Measurements from ENCODE around the gene RAB11FIP2. TPM values are rescaled to one million over a fixed set of nuclear protein-coding genes. Genes with fewer than 3 reads are reported as not detected.

Gene RAB11FIP2
- total and polyA plus RNA-seq, 7 donors = 1.4 to 166 (median 40.3) TPM

GRCh38 chr10:117965984-117966383, 80.8 kb downstream of the RAB11FIP2 start:
- no peaks in the 10 kb centered on the region for H3K36me3 ChIP-seq
- H3K27me3 ChIP-seq = no peaks in the 10 kb centered on the region
- no peaks in the 10 kb centered on the region for H3K9me3 ChIP-seq
- intact Hi-C loops (cut with DNase I) = no loop called here
- no peak overlapping the region for H3K27ac ChIP-seq
- TF ChIP-seq POLR2AphosphoS5 (IDR thresholded peaks at IDR 0.05) = no peak
- TF ChIP-seq POLR2A (IDR thresholded peaks at IDR 0.05) = no peak
- no peak for TF ChIP-seq EP300 (IDR thresholded peaks at IDR 0.05)
- TF ChIP-seq, protein P1, sequence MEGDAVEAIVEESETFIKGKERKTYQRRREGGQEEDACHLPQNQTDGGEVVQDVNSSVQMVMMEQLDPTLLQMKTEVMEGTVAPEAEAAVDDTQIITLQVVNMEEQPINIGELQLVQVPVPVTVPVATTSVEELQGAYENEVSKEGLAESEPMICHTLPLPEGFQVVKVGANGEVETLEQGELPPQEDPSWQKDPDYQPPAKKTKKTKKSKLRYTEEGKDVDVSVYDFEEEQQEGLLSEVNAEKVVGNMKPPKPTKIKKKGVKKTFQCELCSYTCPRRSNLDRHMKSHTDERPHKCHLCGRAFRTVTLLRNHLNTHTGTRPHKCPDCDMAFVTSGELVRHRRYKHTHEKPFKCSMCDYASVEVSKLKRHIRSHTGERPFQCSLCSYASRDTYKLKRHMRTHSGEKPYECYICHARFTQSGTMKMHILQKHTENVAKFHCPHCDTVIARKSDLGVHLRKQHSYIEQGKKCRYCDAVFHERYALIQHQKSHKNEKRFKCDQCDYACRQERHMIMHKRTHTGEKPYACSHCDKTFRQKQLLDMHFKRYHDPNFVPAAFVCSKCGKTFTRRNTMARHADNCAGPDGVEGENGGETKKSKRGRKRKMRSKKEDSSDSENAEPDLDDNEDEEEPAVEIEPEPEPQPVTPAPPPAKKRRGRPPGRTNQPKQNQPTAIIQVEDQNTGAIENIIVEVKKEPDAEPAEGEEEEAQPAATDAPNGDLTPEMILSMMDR (IDR thresholded peaks at IDR 0.05) = no peak
- H3K4me1 ChIP-seq = no peaks in the 10 kb centered on the region
- 58 to 68% methylated on average over 2 of the region's 2 CpGs for WGBS, 2 donors
- no peak overlapping the region for H3K4me3 ChIP-seq
- DNase-seq = no peak

GRCh38 chr10:117964536-117964935, 82.2 kb downstream of the RAB11FIP2 start:
- TF ChIP-seq POLR2A (IDR thresholded peaks at IDR 0.05) (no peak), EP300 (IDR thresholded peaks at IDR 0.05) (no peak), POLR2AphosphoS5 (IDR thresholded peaks at IDR 0.05) (no peak)
- TF ChIP-seq, protein P1 (IDR thresholded peaks at IDR 0.05) = no peak
- intact Hi-C loops (cut with DNase I) = no loop called here
- DNase-seq = no peak

DNA sequence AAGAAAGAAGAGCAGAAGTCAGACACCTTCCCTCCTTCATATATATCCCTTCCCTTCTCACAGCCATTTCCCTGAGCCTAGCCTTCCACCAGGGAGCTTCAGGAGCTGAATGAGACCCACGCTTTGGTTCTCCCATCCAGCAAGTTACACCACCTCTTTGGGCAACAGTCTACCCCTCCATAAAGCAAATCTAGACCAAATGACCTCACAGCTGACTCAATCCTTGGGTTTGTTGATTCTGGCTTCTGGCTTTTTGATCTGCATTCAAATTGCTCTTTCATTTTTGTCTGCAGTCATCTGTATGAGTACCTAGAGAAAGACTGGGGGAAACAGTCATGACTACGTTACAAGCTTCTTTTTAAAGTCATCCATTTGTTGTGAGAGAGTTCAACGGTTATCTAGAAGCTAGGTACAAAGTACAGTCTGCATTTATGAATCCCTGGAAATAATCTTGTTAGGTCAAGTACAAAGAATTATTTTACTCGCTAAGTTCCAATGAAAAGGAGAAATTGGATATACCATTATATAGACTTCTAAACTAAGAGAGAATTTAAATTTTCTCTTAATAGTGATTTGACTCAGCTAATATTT, 86.3 kb downstream of the RAB11FIP2 start:
- 37 to 75% methylated on average over 4 of the region's 4 CpGs for WGBS, 2 donors
- intact Hi-C loops (cut with DNase I) = no loop called here
- H3K9me3 ChIP-seq = no peaks in the 10 kb centered on the region
- no peaks in the 10 kb centered on the region for H3K36me3 ChIP-seq
- H3K27ac ChIP-seq = no peak overlapping the region
- no peak for DNase-seq
- H3K4me3 ChIP-seq = no peak overlapping the region
- H3K27me3 ChIP-seq = no peaks in the 10 kb centered on the region
- no peaks in the 10 kb centered on the region for H3K4me1 ChIP-seq
- TF ChIP-seq EP300 (IDR thresholded peaks at IDR 0.05) (no peak), POLR2A (IDR thresholded peaks at IDR 0.05) (no peak), POLR2AphosphoS5 (IDR thresholded peaks at IDR 0.05) (no peak)
- TF ChIP-seq, protein P1 (IDR thresholded peaks at IDR 0.05) = no peak

More at GRCh38 chr10:117964536-117964935, 82.2 kb downstream of the RAB11FIP2 start:
- Histone ChIP-seq H3K4me3 (no peak overlapping the region), H3K36me3 (no peaks in the 10 kb centered on the region), H3K27me3 (no peaks in the 10 kb centered on the region), H3K27ac (no peak overlapping the region), H3K4me1 (no peaks in the 10 kb centered on the region), H3K9me3 (no peaks in the 10 kb centered on the region)
- WGBS, 2 donors = 92 to 96% methylated on average over 4 of the region's 4 CpGs

DNA sequence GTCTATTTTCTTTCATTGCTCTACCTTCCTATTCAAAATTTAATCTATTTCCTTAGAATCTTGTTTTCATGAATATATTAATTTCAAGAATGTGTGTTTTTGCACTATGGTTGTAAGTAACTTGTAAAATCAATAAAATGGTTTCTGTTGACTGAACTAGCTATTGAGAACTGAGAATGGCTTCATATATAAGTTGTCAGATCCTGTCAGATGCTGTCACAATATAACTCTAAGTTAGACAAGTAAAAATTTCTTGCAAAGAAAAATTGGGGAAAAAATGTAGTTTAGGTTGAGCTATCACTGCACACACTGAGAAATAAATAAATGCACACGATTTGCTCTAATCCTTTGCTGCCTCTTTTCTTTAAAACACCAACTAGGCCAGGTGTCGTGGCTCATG, 89.8 kb downstream of the RAB11FIP2 start:
- Histone ChIP-seq H3K4me1 (no peaks in the 10 kb centered on the region), H3K9me3 (no peaks in the 10 kb centered on the region), H3K4me3 (no peak overlapping the region), H3K36me3 (no peaks in the 10 kb centered on the region), H3K27ac (no peak overlapping the region), H3K27me3 (no peaks in the 10 kb centered on the region)
- DNase-seq = no peak
- TF ChIP-seq POLR2AphosphoS5 (IDR thresholded peaks at IDR 0.05) (no peak), EP300 (IDR thresholded peaks at IDR 0.05) (no peak), POLR2A (IDR thresholded peaks at IDR 0.05) (no peak)
- TF ChIP-seq, protein P1 (IDR thresholded peaks at IDR 0.05) = no peak
- intact Hi-C loops (cut with DNase I) = no loop called here
- WGBS, 2 donors = 76 to 85% methylated on average over 2 of the region's 2 CpGs

DNA sequence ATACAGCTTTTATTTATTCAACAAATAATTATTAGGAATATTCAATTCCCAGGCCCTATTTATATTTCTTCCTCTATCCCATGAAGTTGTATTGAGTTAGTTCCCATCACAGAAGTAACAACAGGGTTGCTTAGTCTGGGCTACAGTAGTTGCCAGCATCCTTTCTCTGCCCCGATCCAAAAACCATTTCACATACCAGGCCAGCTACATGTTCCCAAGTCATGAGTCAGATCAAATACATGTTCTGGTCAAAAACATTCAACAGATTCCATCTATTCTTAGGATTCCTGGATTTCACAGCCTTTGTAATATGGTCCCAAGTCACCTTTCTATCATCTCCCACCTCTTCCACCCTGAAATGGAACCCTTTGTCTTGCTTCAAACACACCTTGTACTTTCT, 91.6 kb downstream of the RAB11FIP2 start:
- TF ChIP-seq, protein P1 (IDR thresholded peaks at IDR 0.05) = no peak
- no peak for TF ChIP-seq POLR2AphosphoS5 (IDR thresholded peaks at IDR 0.05)
- no peak for TF ChIP-seq EP300 (IDR thresholded peaks at IDR 0.05)
- TF ChIP-seq POLR2A (IDR thresholded peaks at IDR 0.05) = no peak
- DNase-seq = no peak
- Histone ChIP-seq H3K4me1 (no peaks in the 10 kb centered on the region), H3K27me3 (no peaks in the 10 kb centered on the region), H3K36me3 (no peaks in the 10 kb centered on the region), H3K27ac (no peak overlapping the region), H3K4me3 (no peak overlapping the region), H3K9me3 (no peaks in the 10 kb centered on the region)
- intact Hi-C loops (cut with DNase I) = no loop called here
- 98 to 99% methylated on average over 1 of the region's 1 CpG for WGBS, 2 donors
